A549 treated with ZK216348 at 1 μM for 4 hours (cell line): Measurements from ENCODE around the gene NELFCD. TPM values are rescaled to one million over a fixed set of nuclear protein-coding genes. Genes with fewer than 3 reads are reported as not detected.

Source experiments
- total RNA-seq: library from RNA; stranded (reverse); fragments of 200-300 nt; extraction: Qiagen RNA extraction; gene quantifications from 5 replicates; pipeline ENCODE4 v1.2.3, GENCODE V29; 2022; ENCODE audit warnings: low read depth

NELFCD gene, protein sequence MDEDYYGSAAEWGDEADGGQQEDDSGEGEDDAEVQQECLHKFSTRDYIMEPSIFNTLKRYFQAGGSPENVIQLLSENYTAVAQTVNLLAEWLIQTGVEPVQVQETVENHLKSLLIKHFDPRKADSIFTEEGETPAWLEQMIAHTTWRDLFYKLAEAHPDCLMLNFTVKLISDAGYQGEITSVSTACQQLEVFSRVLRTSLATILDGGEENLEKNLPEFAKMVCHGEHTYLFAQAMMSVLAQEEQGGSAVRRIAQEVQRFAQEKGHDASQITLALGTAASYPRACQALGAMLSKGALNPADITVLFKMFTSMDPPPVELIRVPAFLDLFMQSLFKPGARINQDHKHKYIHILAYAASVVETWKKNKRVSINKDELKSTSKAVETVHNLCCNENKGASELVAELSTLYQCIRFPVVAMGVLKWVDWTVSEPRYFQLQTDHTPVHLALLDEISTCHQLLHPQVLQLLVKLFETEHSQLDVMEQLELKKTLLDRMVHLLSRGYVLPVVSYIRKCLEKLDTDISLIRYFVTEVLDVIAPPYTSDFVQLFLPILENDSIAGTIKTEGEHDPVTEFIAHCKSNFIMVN
- 41.1 to 49.6 TPM (median 46.2 TPM) in 5 replicates for total RNA-seq

DNA sequence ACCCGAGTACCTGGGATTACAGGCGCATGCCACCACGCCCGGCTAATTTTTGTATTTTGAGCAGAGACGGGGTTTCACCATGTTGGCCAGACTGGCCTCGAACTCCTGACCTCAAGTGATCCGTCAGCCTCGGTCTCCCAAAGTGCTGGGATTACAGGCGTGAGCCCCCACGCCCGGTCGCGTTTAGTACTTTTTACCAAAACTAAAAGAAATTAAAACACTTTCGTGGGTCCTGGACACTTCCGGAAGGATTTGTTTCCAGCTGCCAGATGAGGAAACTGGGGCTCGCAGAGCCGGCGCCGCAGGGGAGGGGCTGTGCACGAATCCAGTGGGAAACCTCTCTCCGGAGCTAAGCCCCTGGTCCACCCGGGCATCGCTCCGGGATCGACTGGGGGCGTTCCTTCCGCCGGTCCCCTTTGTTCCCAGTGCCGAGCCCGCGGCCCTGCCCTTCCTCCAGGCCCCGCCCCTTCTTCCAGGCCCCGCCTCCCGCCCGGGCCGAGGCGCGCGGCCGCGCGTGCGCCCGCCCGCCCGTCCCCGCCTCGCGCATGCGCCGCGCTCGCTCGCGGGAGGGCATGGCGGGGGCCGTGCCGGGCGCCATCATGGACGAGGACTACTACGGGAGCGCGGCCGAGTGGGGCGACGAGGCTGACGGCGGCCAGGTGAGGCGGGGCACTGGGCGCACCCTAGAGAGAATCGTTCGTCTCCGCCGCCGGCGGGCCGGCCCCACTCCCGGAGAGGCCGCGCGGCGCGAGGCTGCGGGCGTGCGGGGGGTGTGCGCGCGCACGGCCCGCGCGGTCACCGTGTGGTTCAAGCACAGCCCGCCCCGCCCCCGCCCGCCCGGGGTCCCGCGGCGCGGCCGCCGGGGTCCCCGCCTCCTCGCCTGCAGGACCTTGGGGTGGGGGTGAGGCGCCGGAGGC, at the start of gene NELFCD:
Gene NELFCD (plus strand): TSS at position 546 of the 917 bp plus-strand sequence. CDS start 54 bp downstream, at position 600.

DNA sequence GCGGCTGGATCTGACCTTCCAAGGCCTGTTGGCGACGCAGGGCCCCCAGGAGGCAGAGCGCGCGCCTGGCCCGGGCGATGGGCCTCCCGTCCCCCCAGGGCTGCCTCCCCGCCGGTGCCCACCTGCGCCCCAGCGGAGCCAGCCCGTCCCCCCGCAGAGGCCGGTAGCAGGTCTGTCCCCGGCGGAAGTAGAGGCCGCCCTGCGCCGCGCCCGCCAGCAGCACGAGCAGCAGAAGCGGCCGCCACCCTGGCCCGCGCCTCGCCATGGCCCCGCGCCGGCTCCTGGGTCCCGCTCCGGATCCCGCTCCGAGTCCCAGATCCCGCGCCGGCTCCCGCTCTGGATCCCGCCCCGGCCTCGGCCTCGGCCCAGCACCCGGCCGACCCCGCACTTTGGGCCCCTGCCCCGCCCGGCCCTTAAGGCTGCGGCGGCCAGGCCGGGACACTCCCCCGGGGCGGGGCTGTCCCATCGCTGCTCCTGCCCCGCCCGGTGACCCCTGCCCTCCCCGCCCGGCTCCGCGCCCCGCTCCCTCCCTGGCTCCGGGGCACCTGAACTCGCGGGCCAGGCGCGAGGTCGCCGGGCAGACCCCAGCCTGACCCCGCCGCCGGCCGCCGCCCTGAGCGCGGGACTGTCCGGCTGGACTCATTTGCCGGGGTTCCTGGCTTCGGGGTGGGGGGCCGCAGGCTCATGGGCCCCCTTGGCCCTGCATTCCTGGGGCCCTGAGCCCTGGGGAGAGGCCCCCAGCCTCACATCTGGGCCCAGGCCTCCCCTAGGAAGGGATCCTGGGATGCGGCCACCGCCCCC, 26.0 kb downstream of the NELFCD start, which contains the start of gene CTSZ:
Gene CTSZ (minus strand): TSS at position 391 of the 801 bp plus-strand sequence. CDS start 126 bp downstream, at position 265.

DNA sequence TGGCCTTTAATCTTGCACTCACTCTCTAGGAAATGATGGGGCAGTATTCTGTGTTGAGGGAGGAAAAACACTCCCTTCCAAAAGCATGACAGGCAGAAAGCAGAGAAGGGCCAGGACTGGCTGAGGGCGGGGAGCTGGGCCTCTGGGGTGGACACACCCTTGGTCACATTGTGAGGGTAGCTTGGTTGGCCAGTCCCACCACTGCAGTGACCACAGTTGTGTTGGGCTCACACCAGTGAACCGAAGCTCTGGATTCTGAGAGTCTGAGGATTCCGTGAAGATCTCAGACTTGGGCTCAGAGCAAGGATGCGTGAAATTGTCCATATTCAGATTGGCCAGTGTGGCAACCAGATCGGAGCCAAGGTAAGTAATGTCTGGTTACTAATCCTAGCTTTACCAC, 38.2 kb downstream of the NELFCD start, which contains the start of gene TUBB1:
Gene TUBB1 (plus strand): TSS at position 213 of the 400 bp plus-strand sequence. CDS start 94 bp downstream, at position 307.

DNA sequence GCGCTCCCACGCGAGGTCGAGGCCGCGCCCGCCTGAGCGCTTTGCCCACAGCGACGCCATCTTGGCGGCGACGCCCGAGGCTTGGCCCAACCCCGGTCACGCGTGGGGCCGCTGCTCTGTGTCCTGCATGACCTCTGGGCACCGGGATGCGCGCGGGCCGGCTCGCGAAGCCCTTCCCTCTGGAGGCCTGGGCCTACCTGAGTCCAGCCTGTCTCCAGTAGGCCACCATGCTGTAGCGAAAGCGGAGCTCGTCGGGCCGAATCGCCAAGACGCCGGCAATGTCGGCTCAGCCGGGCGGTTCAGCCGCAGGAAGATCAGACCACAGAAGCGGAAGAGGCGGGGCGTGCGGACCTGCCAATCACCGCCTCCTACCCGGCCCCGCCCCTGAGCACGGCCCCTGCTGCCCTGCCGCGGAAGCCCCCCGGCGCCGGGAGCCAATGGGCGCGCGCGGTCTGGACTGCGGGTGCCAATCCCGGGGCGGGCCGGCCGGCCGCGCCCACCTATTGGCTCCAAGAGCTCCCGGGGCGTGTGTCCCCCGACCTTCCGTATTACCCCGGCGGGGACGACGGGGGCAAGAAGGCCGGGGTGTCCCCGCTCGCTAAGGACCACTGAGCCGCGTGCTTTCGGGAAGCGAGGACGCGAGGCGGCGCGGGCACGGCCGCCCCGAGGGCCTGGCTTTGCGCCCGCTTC, 51.1 kb downstream of the NELFCD start, which contains the start of gene ATP5F1E:
Gene ATP5F1E (minus strand): TSS at position 313 of the 690 bp plus-strand sequence. CDS start 84 bp downstream, at position 229.

DNA sequence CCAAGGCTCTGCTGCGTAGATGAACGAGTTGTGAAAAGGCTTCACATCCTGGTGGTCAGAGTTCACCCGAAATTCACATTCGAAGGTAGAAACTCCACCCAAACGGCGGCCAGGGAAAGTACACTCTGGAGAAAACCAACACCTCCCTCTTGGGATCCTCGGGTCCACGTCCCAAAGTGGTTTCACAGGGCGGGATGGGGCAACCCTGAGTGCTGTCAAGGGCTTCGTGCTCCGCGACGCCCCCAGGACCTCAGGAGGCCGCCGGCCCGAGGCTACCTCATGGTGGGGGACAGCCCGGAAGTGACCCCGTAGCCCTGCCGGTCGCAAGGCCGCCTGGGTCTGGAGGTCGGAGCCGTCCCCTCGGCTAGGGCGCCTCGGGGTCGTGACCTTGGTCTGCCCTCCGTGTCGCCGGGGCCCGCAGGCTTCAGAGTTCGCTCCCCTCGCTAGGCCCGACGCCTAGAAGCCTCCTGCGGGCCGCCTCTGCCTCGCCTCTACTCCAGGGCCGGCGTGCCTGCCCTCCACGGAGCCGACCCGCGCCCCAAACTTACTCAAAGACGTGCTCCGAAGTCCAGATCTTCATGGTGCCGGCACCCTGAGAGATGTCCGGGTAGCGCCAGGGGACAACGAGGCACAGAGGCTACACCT, 61.2 kb downstream of the NELFCD start, which contains the start of gene PRELID3B:
Gene PRELID3B (minus strand): TSS at position 636 of the 645 bp plus-strand sequence. CDS start 56 bp downstream, at position 580.

Other genes with a start within 250 kb of the NELFCD start
- gene GNAS-AS1, start 130.4 kb upstream of the NELFCD start, total RNA-seq: not detected in 5 replicates
- gene GNAS, start 128.5 kb upstream of the NELFCD start, total RNA-seq: 611 to 774 TPM (median 699 TPM) in 5 replicates
- gene CTSZ, start 26.0 kb downstream of the NELFCD start, total RNA-seq: 131 to 201 TPM (median 187 TPM) in 5 replicates
- not detected in 5 replicates for gene TUBB1, start 38.2 kb downstream of the NELFCD start, total RNA-seq
- gene ATP5F1E, start 51.1 kb downstream of the NELFCD start, total RNA-seq: 83.2 to 171 TPM (median 93.9 TPM) in 5 replicates
- 47.8 to 88.5 TPM (median 63.0 TPM) in 5 replicates for gene PRELID3B, start 61.5 kb downstream of the NELFCD start, total RNA-seq
- gene ZNF831, start 182.6 kb downstream of the NELFCD start, total RNA-seq: not detected in 5 replicates